GM10266 (cell line): Measurements from ENCODE around the gene MEIS2.

ENCODE experiments used
- DNase-seq: peaks from one replicate; pipeline ENCODE4 v3.0.0; 2012; ENCODE audit errors: extremely low spot score
- CTCF ChIP-seq: IDR thresholded peaks from 2 replicates; pipeline ENCODE4 v1.5.1; 2012; ENCODE audit warnings: mild to moderate bottlenecking, low read depth; ENCODE audit not compliant: control insufficient read depth, insufficient read depth; ENCODE audit errors: missing control alignments

Gene MEIS2

GRCh38 chr15:37083610-37084009 is 16.7 kb downstream of the MEIS2 start:
- TF ChIP-seq CTCF, result no peak

GRCh38 chr15:37081983-37082382 is 18.4 kb downstream of the MEIS2 start:
- no peak for DNase-seq
- TF ChIP-seq CTCF, result no peak

More at GRCh38 chr15:37083610-37084009, 16.7 kb downstream of the MEIS2 start:
- no peak for DNase-seq

GRCh38 chr15:37080261-37080921 is 20.0 kb downstream of the MEIS2 start:
- DNase-seq, result no peak
- no peak for TF ChIP-seq CTCF

- DNase-seq, result no peak
- no peak for TF ChIP-seq CTCF
Observed at GRCh38 chr15:37079726-37080125, 20.6 kb downstream of the MEIS2 start.

- no peak for TF ChIP-seq CTCF
- DNase-seq, result no peak
Observed at GRCh38 chr15:37078566-37078965, 21.8 kb downstream of the MEIS2 start.

- no peak for TF ChIP-seq CTCF
- DNase-seq, result no peak
Observed at GRCh38 chr15:37077623-37078351, 22.6 kb downstream of the MEIS2 start.

- TF ChIP-seq CTCF, result no peak
- no peak for DNase-seq
Observed at GRCh38 chr15:37076543-37076942, 23.8 kb downstream of the MEIS2 start.
